Body of pancreas (tissue), 4 donors: ENCODE measurements around the gene TMEM92. TPM values are rescaled to one million over a fixed set of nuclear protein-coding genes. Genes with fewer than 3 reads are reported as not detected.
"Not testable (repeated sequence)": the region's sequence is repeated elsewhere in the genome, so short reads cannot be mapped to it uniquely, and the experiment has no call there.

Experiments used
- ATAC-seq: fragments of 150-250 bp; one replicate; pipeline ENCODE4 v1.9.1; 2016
- DNase-seq, 4 donors: peaks; one replicate each; pipeline ENCODE4 v3.0.0-alpha.2; 2019
- H3K27ac ChIP-seq, 4 donors: fragments of 200-600 bp; sonication (generic); 1 replicate in 3 of 4; 2 replicates in 1 of 4; pipeline versions ENCODE4 v1.5.1 to v1.6.1; 2016 to 2019; ENCODE audit warnings: mild to moderate bottlenecking in 1 of 4, mixed read lengths in 1 of 4, moderate library complexity in 1 of 4
- H3K27me3 ChIP-seq, 2 donors: fragments of 200-600 bp; sonication (generic); one replicate each; pipeline ENCODE4 v1.6.0; 2016; ENCODE audit warnings: mild to moderate bottlenecking in 1 of 2
- H3K36me3 ChIP-seq, 2 donors: fragments of 200-600 bp; sonication (generic); replicated peaks in 1 of 2; 2 replicates each; pipeline ENCODE4 v1.5.1; 2016; ENCODE audit warnings: low read depth in 2 of 2; ENCODE audit not compliant: insufficient read depth in 1 of 2
- H3K4me1 ChIP-seq: fragments of 200-600 bp; sonication (generic); one replicate; pipeline ENCODE4 v1.6.0; 2016
- H3K4me3 ChIP-seq, 2 donors: fragments of 200-600 bp; sonication (generic); 1 replicate in 1 of 2; 2 replicates in 1 of 2; pipeline ENCODE4 v1.5.1; 2016 to 2019
- H3K9me3 ChIP-seq, 3 donors: fragments of 200-600 bp; sonication (generic); 1 replicate in 2 of 3; 2 replicates in 1 of 3; pipeline ENCODE4 v1.5.1; 2016
- CTCF ChIP-seq, 7 experiments: fragments of 450-650 bp in 4 of 7; fragments of 200-600 bp in 3 of 7; sonication (generic) in 3 of 7; IDR thresholded peaks; one replicate each; pipeline ENCODE4 v1.5.1; 2016 to 2019; ENCODE audit warnings: antibody characterized with exemption in 7 of 7
- POLR2A ChIP-seq, 3 donors: fragments of 450-650 bp; IDR thresholded peaks; one replicate each; pipeline ENCODE4 v1.6.1; 2016; ENCODE audit warnings: antibody characterized with exemption in 3 of 3, mild to moderate bottlenecking in 2 of 3
- WGBS, 2 donors: methylation state at CpG; one replicate each; pipeline ENCODE4 v1.1.5; 2017; 5-methylcytosine and 5-hydroxymethylcytosine counted together
- intact Hi-C: fragments of 100-400 bp; cut with DNase I; formaldehyde crosslinking; loops from one replicate; pipeline ENCODE4 v1.15.1; 2023
- total RNA-seq, 2 donors: library from RNA; depleted of rRNA; stranded (reverse); fragments of >200 nt; gene quantifications; one replicate each; pipeline ENCODE4 v1.1.0, GENCODE V29; 2016

The TMEM92 gene
- total RNA-seq, 2 donors from 2014 or later, result not detected

- 51 to 60% methylated on average over 4 of the region's 4 CpGs for WGBS, 2 donors
- H3K9me3 ChIP-seq, result no peaks in the 10 kb centered on the region
- TF ChIP-seq POLR2A (IDR thresholded peaks at IDR 0.05) (no peak), CTCF (IDR thresholded peaks at IDR 0.05) (no peak)
- ATAC-seq (no peak), DNase-seq (no peak)
- H3K4me3 ChIP-seq, result no peak overlapping the region
- H3K27me3 ChIP-seq, result no peaks in the 10 kb centered on the region
- no peak overlapping the region for H3K27ac ChIP-seq
- no peaks in the 10 kb centered on the region for H3K36me3 ChIP-seq
- no peaks in the 10 kb centered on the region for H3K4me1 ChIP-seq
- intact Hi-C loops, result no loop called here
These were observed 20.8 kb downstream of the TMEM92 start for GRCh38 chr17:50295021-50295420.

GRCh38 chr17:50297407-50297865 is 23.2 kb downstream of the TMEM92 start:
- Histone ChIP-seq H3K4me1 (no peaks in the 10 kb centered on the region), H3K9me3 (no peaks in the 10 kb centered on the region), H3K27ac (no peak overlapping the region), H3K36me3 (no peaks in the 10 kb centered on the region), H3K4me3 (no peak overlapping the region), H3K27me3 (no peaks in the 10 kb centered on the region)
- ATAC-seq (peak; percentile 91), DNase-seq (peak; percentile 80 to 88 (median 85))
- intact Hi-C loops, result no loop called here
- peak; percentile 86 to 94 (median 92) for TF ChIP-seq CTCF (IDR thresholded peaks at IDR 0.05)
- TF ChIP-seq POLR2A (IDR thresholded peaks at IDR 0.05), result no peak
- WGBS, 2 donors, result 20 to 29% methylated on average over 7 of the region's 7 CpGs

GRCh38 chr17:50298018-50298417 is 23.8 kb downstream of the TMEM92 start:
- TF ChIP-seq POLR2A (IDR thresholded peaks at IDR 0.05), result no peak
- no peak for TF ChIP-seq CTCF (IDR thresholded peaks at IDR 0.05)
- Histone ChIP-seq H3K27me3 (no peaks in the 10 kb centered on the region), H3K27ac (no peak overlapping the region), H3K4me1 (no peaks in the 10 kb centered on the region), H3K36me3 (no peaks in the 10 kb centered on the region), H3K4me3 (no peak overlapping the region), H3K9me3 (no peaks in the 10 kb centered on the region)
- no peak for ATAC-seq
- WGBS, 2 donors, result 62 to 66% methylated on average over 7 to 11 of the region's 11 CpGs
- no peak for DNase-seq
- intact Hi-C loops, result no loop called here

GRCh38 chr17:50299776-50300175 is 25.5 kb downstream of the TMEM92 start:
- Histone ChIP-seq H3K4me1 (peaks cover 5% of the 10 kb centered on the region), H3K36me3 (no peaks in the 10 kb centered on the region), H3K27me3 (no peaks in the 10 kb centered on the region), H3K4me3 (no peak overlapping the region), H3K27ac (no peak overlapping the region), H3K9me3 (no peaks in the 10 kb centered on the region)
- intact Hi-C loops, result no loop called here
- DNase-seq (no peak), ATAC-seq (no peak)
- 66 to 79% methylated on average over 3 of the region's 3 CpGs for WGBS, 2 donors
- TF ChIP-seq CTCF (IDR thresholded peaks at IDR 0.05) (no peak), POLR2A (IDR thresholded peaks at IDR 0.05) (no peak)

GRCh38 chr17:50300824-50301223 is 26.6 kb downstream of the TMEM92 start:
- intact Hi-C loops, ATAC-seq, DNase-seq, H3K4me3 ChIP-seq, H3K27ac ChIP-seq, H3K27me3 ChIP-seq, H3K36me3 ChIP-seq, H3K9me3 ChIP-seq: not testable (repeated sequence)
- H3K4me1 ChIP-seq, result peaks cover 15% of the 10 kb centered on the region
- 43 to 63% methylated on average over 1 of the region's 1 CpG for WGBS, 2 donors
